Measurements from ENCODE around the gene CDH4.

CDH4 gene

DNA sequence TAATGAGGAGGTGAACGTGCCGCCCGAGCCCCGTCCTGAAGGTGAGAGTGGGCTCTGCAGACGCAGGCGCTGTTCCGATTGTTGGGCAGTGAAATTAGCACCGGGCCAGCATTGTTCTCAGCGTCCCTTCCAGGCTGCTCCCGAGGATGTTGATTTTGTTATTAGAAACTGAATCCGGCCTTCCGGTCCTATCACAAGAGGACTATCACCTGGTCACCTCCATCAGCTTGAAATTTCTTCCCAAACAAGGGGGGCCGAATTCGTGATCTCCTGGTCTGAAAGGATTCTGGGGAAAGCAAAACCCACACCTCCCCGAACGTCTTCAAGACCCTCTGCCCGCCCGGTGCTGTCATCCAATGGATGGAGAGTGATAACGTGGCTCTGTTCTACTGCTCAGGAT lies 627.6 kb downstream of the CDH4 start:
- no peak for DNase-seq

DNA sequence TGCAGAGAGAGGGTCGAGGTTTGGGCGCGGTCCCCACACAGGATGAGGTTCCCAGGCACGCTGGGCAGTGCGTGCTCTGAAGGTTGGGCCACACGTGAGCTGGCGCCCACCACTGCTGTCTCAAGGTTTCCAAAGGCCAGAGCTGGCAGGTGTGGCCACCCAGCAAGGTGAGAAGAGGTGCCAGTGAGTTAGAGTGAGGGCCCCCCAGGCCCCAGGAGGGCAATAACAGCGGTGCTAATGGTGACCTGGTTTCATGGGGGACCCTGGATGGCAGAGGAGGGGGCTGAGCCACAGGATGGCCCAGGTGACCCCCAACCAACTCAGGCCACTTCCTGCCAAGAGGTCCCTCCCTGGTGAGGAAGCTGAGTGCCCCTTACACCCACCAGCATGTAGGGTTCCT lies 628.6 kb downstream of the CDH4 start:
- DNase-seq: no peak

DNA sequence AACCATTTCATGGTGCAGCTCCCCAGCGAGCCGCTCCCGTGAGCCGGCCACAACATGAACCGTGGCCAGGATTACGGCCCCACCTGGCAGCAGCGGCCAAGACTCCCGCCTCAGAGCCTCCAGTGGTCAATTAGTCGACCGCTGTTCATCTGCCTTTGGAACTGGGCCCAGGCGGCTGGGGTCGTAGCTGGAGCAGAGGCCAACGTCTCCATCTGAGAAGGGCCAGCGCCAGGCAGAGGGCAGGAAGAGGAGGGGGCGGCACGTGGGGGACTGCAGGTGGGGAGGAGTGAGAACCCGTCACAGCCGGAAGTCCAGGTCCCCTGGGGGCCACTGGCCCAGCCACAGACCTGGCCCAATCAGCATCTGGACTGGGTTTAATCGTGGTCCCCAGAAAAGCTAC lies 629.4 kb downstream of the CDH4 start:
- DNase-seq: no peak

- DNase-seq: no peak
Observed at GRCh38 chr20:61881861-61882260, 629.8 kb downstream of the CDH4 start.

- no peak for DNase-seq
Observed at GRCh38 chr20:61882716-61883615, 630.9 kb downstream of the CDH4 start.

DNA sequence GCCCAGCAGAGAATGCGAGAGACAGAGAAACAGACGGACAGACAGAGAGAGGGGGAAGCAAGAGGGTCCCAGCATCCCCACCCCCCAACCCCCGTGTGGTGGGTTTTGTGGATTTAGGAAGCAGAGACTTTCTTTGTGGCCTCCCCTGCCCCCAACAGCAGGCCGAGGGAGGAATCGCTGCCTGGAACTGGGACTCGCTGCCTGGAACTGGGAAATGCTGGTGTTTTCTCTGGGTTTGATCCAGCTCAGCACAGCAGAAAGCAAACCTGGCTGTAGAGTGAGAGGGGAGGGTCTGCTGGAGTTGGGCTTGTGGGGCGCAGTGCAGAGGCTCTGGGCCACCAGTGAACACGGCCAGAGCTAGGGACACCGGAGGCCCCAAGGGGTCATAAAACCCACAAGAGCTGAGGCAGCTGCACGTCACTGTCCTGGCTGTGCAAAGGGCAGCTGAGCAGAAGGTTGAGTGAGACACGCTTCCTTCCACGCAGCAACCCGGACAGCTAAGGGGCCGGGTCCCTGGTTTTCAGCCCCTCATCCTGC lies 631.9 kb downstream of the CDH4 start:
- no peak for DNase-seq

GRCh38 chr20:61884571-61885389 lies 632.7 kb downstream of the CDH4 start:
- DNase-seq: no peak

DNA sequence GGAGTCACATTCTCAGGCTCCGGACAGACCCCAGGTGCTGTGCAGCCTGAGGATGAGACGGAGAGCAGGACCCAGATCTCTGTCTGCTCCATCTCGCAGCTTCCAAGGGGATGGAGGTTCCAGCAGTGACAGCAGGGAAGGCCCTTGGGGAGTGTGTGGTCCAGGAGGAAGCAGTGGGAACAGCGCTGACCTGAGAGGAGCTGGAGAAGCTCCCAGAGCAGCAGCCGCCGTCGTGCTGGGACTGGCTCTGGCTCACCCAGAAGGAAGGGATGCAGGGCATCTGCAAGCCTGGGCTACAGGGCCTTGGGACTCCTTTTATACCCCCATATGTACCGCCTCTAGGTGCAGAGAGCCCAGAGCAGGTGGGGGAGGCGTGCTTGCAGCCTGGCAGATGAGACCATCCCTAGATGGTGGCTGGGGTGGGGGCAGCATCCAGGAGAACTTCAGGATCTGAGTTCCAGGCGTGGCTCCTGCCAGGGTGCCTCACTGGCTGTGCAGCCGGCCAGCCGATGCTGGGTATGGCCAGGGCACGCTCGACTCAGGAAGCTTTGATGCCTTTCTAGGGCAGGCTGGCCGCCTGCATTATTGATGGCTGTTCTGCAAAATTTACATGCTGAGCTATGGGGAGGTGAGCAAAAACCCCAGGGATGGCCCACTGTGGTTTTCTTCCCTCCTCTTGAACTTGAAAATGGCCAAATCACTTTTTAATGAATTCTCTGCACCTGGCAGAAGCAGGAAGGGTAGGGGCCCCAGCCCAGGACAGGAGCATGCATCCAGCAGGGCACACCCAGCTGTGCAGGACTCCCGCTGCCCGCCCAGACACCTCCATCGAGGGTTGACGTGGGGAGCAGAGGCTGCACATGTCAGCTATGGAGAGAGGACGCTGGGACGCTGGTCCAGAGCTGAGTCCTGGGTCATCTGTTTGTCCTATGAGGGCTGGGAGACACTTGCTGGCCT lies 634.0 kb downstream of the CDH4 start:
- DNase-seq: no peak

GRCh38 chr20:61886721-61887595 lies 634.9 kb downstream of the CDH4 start:
- DNase-seq: peak; percentile 29

GRCh38 chr20:61887596-61888093 lies 635.6 kb downstream of the CDH4 start:
- DNase-seq: no peak

DNA sequence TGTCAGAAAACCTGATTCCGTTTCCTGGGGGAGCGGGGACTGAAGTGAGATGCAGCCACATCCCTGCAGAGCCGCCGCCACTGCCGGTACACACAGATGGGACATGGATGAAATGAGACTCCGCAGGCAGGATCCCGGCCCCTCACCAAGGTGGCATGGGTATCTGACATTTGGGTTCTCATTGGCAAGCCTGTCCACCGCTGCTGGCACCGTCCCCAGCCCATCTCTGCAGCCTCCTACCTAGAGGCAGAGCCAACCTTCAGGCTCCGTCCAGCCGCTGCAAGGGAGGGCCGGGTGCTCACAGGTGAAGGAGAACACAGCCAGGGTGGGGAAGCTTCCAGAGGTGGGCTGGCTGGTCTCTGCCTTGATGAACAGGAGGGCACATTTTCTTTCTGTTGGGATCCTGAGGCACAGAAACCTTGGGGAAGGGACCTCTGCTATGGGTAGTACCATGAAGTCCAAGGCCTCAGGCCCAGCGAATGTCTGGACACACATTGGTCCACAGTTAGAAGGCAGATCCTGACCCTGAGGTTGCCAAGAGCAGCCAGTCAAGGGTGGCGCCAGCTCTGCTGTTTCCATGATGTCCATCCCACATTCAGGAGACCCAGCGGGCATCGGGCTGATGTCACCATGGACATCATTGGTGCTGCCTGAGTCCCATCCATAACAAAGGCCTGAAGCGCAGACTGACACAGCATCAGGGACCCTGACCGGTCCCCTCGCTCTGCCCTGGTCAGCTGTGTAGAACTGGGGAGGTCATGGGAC lies 636.2 kb downstream of the CDH4 start:
- DNase-seq: no peak

DNA sequence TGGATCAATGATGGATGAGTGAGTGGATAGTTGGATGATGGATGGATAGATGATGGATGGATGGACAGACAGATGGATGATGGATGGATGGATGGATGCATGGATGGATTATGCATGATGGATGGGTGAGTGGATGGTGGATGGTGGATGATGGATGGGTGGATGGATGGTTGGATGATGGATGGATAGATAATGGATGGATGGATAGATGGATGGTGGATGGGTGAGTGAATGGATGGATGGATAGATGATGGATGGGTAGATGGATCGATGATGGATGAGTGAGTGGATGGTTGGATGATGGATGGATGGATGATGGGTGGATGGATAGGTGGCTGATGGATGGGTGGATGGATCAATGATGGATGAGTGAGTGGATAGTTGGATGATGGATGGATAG lies 637.6 kb downstream of the CDH4 start:
- no peak for DNase-seq

GRCh38 chr20:61890210-61890609 lies 638.1 kb downstream of the CDH4 start:
- no peak for DNase-seq

DNA sequence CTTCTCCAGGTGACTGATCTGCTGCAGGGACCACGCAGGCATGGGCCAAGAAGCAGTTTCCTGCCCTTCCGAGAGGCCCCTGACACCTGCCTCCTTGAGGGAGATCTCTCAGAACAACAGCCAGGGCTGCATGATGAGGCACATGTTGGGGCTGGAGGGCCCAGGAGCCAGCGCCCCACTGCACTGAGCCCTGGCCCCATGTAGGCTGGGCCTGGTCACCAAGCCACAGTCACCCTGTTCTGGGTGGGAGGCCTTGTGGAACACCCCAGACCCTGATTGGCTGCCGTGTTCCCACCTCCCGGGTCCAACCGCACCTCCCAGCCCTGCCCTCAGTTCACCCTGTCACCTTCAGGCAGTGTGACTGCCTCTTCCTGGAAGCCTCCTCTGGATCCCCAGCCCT lies 639.4 kb downstream of the CDH4 start:
- no peak for DNase-seq

DNA sequence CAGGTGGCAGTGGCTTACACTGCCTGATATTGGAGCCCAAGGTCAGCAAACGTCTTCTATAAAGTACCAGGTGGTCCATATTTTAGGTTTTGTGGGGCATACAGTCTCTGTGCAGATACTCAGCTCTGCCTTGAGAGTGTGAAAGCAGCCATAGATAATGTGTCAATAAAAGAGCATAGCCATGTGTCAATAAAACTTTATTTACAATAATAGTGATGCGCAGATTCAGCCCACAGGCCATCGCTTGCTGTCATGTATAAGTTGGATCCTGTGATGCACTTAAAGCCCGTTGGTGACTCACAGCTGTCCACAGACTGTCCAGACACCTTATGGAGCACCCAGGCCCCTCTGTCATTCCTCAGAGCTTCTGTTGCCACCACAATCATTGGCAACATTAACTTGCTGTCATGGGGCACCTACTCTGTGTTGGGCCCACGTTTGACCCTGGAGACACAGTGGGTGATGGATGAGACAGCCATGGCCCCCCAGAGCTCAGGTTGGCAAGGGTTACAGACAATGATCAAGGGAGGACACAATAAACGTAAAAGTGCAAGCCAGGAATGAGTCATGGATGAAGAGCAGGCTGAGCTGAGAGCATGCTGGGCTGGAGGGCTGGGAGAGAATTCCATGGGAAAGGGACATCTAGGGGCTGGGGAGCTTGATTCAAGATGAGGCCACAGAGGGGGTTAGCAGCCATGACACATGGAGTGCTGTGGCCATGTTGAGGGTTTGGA lies 640.0 kb downstream of the CDH4 start:
- no peak for DNase-seq

- DNase-seq: no peak
Observed at GRCh38 chr20:61895016-61895415, 643.0 kb downstream of the CDH4 start.

- DNase-seq: no peak
Observed at GRCh38 chr20:61895686-61896057, 643.6 kb downstream of the CDH4 start.

- peak; percentile 5 for DNase-seq
Observed at GRCh38 chr20:61896058-61896961, 644.2 kb downstream of the CDH4 start.

Data from NCI-H774 (cell line).